ENCODE results near the gene DHRS11.

- TF ChIP-seq CTCF (IDR thresholded peaks at IDR 0.05) (peak; percentile 63 to 87 (median 69)), POLR2AphosphoS5 (IDR thresholded peaks at IDR 0.05) (no peak), EP300 (IDR thresholded peaks at IDR 0.05) (no peak), POLR2A (IDR thresholded peaks at IDR 0.05; ENCODE audit: low read depth) (no peak)
Observed at GRCh38 chr17:36602924-36603384, 11.3 kb downstream of the DHRS11 start.
